ENCODE measurements around the gene OBSCN.

Gene OBSCN

GRCh38 chr1:228391411-228392020 lies 183.7 kb downstream of the OBSCN start:
- no peak for DNase-seq

GRCh38 chr1:228392111-228392936 lies 184.5 kb downstream of the OBSCN start:
- no peak for DNase-seq

DNA sequence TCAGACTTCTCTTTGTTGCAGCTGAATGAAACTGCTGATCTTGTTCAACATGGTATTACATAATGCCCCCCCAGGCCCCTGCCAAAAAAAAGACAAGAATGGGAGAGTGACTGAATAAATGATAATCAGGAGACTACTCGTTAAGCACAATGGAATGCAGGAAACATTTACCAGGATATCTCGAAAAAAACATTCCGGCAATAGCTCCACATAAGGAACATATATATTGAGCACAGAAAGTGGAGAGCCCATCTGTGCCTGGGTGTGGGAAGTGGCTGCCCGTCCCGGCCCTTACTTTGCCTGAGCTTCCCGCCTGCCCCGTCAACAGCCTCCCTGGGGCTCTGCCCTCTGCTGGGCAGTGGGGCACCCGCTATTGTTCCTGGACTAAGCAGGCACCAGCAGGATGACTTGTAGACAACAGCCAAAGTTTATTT lies 185.4 kb downstream of the OBSCN start:
- DNase-seq, result no peak

- no peak for DNase-seq
These were observed 186.1 kb downstream of the OBSCN start for GRCh38 chr1:228393811-228394570.

DNA sequence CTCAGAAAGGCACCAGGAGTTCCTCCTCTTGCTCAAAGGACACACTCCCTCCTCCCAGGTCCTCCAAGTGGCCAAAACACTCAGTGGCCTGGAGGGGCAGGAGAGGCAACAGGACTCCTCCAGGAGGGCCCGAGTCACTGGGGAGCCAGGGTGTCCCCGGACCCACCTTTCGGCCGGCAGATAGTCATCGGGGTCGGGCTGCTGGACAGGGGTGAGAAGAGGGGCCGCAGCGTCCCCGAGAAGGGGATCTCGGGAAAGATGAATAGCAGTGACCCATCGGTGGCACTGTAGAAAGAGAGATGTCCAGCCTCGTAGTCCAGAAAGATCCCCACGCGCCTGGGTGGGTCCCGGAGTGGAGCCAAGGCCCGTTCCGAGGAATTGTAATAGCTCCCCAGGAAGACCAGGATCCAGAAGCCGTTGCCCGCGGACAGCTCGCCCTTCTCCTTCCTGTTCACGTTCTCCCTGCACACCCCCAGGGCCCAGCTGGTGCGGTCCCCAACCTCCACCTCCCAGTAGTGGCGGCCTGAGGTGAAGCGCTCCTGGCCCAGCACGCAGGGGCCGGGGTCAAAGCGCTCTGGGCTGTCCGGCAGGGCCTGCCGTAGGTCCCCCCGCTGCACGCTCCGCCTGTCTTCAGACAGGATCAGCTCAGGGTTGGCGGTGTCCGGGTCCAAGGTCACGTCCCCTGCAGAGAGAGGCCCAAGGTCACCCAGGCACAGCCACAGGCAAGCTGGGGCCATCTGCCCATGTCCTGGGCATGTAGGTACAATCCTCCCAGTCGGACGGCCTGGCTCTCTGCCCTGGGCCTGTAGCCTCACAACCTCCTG lies 186.9 kb downstream of the OBSCN start:
- no peak for DNase-seq

GRCh38 chr1:228396770-228397662 lies 189.2 kb downstream of the OBSCN start:
- DNase-seq, result no peak

GRCh38 chr1:228397966-228398365 lies 190.1 kb downstream of the OBSCN start:
- DNase-seq, result no peak

DNA sequence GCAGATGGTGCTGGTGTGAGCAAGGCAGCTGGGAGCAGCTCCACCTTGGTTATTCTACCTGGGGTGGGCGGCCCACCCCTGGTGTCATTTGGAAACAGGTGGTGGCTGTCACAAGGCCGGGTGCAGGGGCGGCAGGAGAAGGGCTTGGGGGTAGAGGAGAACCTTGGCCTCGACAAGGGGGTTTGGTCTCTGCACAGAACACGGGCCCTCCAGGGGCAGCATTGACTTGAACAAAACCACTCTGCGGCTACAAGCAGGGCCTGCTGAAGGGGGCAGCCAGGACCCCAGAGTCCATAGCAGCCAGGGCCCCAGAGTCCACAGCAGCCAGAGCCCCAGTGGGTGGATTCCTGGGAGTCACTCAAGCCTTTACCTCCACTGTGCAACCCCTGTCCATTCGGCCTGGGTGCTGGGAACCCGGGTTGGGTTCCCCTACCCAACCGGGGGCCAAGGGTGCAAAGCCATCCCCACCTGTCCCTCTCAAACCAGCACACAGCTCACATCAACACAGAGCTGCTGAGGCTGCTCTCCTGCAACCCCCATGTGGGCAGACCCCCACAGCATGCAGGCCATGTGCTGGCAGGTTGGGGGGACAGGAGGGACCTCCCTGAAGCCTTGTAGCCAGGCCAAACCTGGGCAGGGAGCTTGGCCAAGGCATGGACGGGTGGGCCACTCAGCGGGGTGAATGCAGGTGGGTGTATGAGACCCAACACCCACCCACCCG lies 191.1 kb downstream of the OBSCN start:
- DNase-seq, result no peak

DNA sequence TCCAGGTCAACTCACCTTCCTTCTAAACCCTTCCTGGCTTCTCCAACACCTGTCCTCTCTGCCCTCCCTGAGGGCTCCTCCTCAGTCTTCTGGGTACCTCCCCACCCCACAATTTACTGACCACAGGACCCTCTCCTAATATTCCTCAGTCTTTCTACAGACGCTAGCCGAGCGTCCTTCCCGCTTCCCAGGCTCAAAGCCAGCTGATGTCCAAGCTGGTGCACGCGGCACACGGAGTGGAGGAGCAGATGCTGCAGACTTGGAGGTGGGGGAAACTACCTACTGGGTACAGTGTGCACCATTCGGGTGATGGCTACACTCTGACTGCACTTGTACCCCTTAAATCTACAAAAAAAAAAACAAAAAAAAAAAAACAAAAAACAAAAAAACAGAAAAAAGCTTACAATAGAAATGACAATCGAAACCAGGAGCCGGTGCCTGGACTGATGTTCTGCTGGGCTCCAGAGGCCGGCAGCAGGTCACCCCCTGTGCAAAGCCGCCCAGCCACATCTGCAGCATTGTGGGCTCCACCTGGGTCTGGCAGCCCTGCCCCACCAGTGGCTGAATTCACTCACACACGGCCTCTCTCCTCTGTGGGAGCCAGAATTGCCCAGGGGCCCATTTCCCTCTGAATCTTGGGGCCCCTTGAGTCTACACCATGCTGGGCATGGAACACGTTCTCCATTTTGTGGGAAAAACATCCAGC lies 191.8 kb downstream of the OBSCN start:
- no peak for DNase-seq

DNA sequence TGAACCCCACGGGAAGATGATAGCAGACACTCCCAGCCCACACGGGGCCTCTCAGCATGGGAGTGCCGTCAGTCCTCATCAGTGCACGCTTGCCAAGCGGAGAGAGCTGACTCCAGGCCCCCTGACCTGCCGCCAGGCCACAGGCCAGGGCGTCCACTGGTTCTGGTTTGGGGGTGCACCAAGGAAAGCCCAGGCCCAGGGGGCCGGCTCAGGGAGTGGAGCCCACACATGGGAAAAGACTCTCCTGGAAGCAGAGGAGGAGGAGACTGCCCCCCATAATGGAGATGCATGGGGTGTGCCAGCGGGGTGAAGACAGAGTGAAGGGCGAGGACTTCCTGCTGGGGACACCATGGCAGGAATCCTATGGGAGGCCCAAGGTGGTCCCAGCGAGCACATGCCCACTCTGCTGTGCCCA lies 192.4 kb downstream of the OBSCN start:
- no peak for DNase-seq

GRCh38 chr1:228400692-228401454 lies 193.0 kb downstream of the OBSCN start:
- DNase-seq, result no peak

GRCh38 chr1:228401782-228402640 lies 194.2 kb downstream of the OBSCN start:
- DNase-seq, result no peak

GRCh38 chr1:228402641-228403025 lies 194.8 kb downstream of the OBSCN start:
- DNase-seq, result no peak

DNA sequence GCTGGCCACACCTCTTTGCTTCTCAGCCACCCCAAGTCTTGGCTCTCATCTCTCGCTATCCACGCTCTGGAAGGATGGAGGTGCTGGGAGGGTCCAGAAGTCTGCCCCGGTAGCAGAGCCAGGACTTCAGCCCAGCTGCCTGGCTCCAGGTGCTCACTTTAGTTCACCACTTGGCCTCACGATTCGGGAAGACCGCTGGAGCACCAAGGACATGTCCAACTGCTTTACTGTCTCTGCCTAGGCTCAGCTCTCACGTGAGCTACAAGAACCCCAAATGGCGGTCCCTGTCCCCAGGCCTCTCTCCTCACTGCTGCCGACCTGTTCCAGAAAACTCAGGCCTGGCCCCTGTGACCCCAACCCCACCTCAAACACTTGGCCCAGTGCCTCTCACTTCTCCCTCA lies 195.4 kb downstream of the OBSCN start:
- no peak for DNase-seq

DNA sequence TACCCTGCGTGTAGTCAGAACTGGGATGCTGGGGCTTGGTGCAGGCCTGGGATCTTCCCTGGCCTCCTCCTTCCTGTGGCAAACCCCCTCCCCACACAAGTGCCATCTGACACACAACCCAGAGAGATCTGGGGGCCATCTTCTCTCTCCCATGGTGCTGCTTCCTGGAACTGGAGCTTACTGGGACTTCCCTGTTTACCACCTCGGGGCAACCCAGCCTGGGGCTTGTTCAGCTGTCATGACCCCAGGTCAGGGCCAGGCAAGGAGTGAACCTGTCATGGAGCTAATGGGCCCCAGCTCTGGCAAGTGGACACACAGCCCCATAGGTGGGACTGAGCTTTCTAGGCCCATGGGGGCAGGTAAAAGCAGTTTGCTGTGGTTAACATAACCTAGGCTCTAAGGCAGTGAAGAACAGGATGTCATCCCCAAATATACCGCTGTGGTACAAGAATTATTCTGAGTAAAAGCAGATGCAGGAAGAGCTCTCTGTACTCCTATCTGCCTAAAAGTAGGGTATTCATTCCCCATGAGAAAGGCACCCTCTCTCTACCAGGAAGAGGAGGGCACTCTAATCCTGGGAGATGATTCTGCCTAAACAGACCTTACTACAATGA lies 196.4 kb downstream of the OBSCN start:
- no peak for DNase-seq

GRCh38 chr1:228405200-228405978 lies 197.5 kb downstream of the OBSCN start:
- no peak for DNase-seq

DNA sequence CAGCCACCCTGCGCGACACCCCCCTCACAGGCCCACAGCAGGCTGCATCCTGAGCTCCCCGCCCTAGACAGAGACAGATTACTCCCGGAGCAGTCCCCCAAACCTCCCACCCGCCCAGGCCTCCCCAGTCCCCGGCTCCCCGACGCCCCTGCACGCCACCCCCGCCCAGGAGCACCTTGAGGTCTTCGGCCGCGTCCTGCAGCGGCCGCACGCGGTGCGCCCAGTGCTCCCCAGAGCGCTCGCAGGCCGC lies 198.1 kb downstream of the OBSCN start:
- no peak for DNase-seq

Data from T-helper 9 cell (primary cell).